Left lung (tissue), 14 donors: ENCODE data around the gene LNX2. TPM values are rescaled to one million over a fixed set of nuclear protein-coding genes. Genes with fewer than 3 reads are reported as not detected.

ENCODE experiments used
- ATAC-seq: fragments of 200-7000 bp; cut with Tn5 transposase; one replicate; pipeline ENCODE4 v1.9.1; 2020; ENCODE audit warnings: moderate library complexity
- DNase-seq, 4 donors: peaks; one replicate each; pipeline ENCODE4 v3.0.0-alpha.2; 2013 to 2020
- H3K27ac ChIP-seq, 2 donors: fragments of 200-600 bp; sonication (generic) in 1 of 2; one replicate each; pipeline versions ENCODE4 v1.5.0 to v1.8.0; 2020 to 2021
- H3K27me3 ChIP-seq, 2 donors: fragments of 200-600 bp; sonication (generic) in 1 of 2; one replicate each; pipeline versions ENCODE4 v1.5.0 to v1.8.0; 2020 to 2021
- H3K36me3 ChIP-seq, 2 donors: fragments of 200-600 bp; sonication (generic) in 1 of 2; one replicate each; pipeline versions ENCODE4 v1.5.0 to v1.8.0; 2020 to 2021
- H3K4me1 ChIP-seq, 2 donors: fragments of 200-600 bp; one replicate each; pipeline ENCODE4 v1.8.0; 2021
- H3K4me3 ChIP-seq, 2 donors: fragments of 200-600 bp; sonication (generic) in 1 of 2; one replicate each; pipeline versions ENCODE4 v1.5.0 to v1.8.0; 2020 to 2021; ENCODE audit warnings: mild to moderate bottlenecking in 1 of 2
- H3K9me3 ChIP-seq, 2 donors: fragments of 200-600 bp; sonication (generic) in 1 of 2; one replicate each; pipeline versions ENCODE4 v1.5.0 to v1.8.0; 2020 to 2021
- intact Hi-C, 2 donors: fragments of 100-400 bp; cut with DNase I; formaldehyde crosslinking; loops; one replicate each; pipeline versions ENCODE4 v1.11.2 to v1.14.2; 2022
- long read RNA-seq, 12 donors: library from polyadenylated mRNA in 2 of 12; unstranded in 2 of 12; transcript quantifications; one replicate each; pipeline ENCODE4 v2.0.0 and lab custom pipeline, GENCODE V29; 2019 to 2026
- polyA plus RNA-seq, 6 donors: library from polyadenylated mRNA; unstranded; fragments of 120-200 nt; gene quantifications; one replicate each; pipeline ENCODE4 v1.2.1, GENCODE V29; 2013; ENCODE audit not compliant: insufficient read length in 6 of 6
- total RNA-seq, 2 donors: library from RNA; stranded (reverse); fragmentation: NEBNext Ultra II Directional; extraction: Animal tissue kit (Norgen Biotek cat#: 25700); gene quantifications; one replicate each; pipeline ENCODE4 v1.2.1, GENCODE V29; 2021
- TF ChIP-seq, protein P1 (sequence below), 2 donors: fragments of 200-600 bp; sonication (generic) in 1 of 2; IDR thresholded peaks; one replicate each; pipeline versions ENCODE4 v1.5.0 to v1.8.0; 2021; ENCODE audit warnings: antibody characterized with exemption in 2 of 2
- donor health status: DM: no; HTN: yes; CAD: no.
- donor health status: DM: no; HTN: no; CAD: no.

The LNX2 gene
- 10 to 100 TPM; 24.8 to 25.9 TPM for total RNA-seq
- 10 to 100 TPM; 16.0 to 18.1 (median 17.0) TPM for polyA plus RNA-seq
- long read RNA-seq, donor 1, full-length matches to known transcripts = 1 of 357 reads
- long read RNA-seq, donor 1, partial matches to known transcripts = 263 of 357 reads
- long read RNA-seq, donor 1, other reads (novel, unspliced or antisense) = 93 of 357 reads
- long read RNA-seq, donor 2, full-length matches to known transcripts = 4 of 4 reads
- long read RNA-seq, donor 2, partial matches to known transcripts = 0 of 4 reads
- long read RNA-seq, donor 2, other reads (novel, unspliced or antisense) = 0 of 4 reads
- long read RNA-seq, donor 3, full-length matches to known transcripts = 2 of 63 reads
- long read RNA-seq, donor 3, partial matches to known transcripts = 0 of 63 reads
- long read RNA-seq, donor 3, other reads (novel, unspliced or antisense) = 61 of 63 reads
- long read RNA-seq, donor 4, partial matches to known transcripts = 1 of 2 reads
- long read RNA-seq, donor 4, other reads (novel, unspliced or antisense) = 1 of 2 reads
- long read RNA-seq, donor 5, full-length matches to known transcripts = 4 of 199 reads
- long read RNA-seq, donor 5, partial matches to known transcripts = 195 of 199 reads
- long read RNA-seq, donor 5, other reads (novel, unspliced or antisense) = 0 of 199 reads
- long read RNA-seq, donor 6, full-length matches to known transcripts = 3 of 236 reads
- long read RNA-seq, donor 6, partial matches to known transcripts = 225 of 236 reads
- long read RNA-seq, donor 6, other reads (novel, unspliced or antisense) = 8 of 236 reads
- long read RNA-seq, donor 7, partial matches to known transcripts = 199 of 208 reads
- long read RNA-seq, donor 7, other reads (novel, unspliced or antisense) = 9 of 208 reads
- long read RNA-seq, donor 8, full-length matches to known transcripts = 2 of 8 reads
- long read RNA-seq, donor 8, partial matches to known transcripts = 6 of 8 reads
- long read RNA-seq, donor 8, other reads (novel, unspliced or antisense) = 0 of 8 reads
- long read RNA-seq, donor 9 = 0 reads
- long read RNA-seq, donor 10, partial matches to known transcripts = 2 of 2 reads
- long read RNA-seq, donor 10, other reads (novel, unspliced or antisense) = 0 of 2 reads
- long read RNA-seq, donor 11 = 0 reads
- long read RNA-seq, donor 12, full-length matches to known transcripts = 2 of 18 reads
- long read RNA-seq, donor 12, partial matches to known transcripts = 16 of 18 reads
- long read RNA-seq, donor 12, other reads (novel, unspliced or antisense) = 0 of 18 reads

DNA sequence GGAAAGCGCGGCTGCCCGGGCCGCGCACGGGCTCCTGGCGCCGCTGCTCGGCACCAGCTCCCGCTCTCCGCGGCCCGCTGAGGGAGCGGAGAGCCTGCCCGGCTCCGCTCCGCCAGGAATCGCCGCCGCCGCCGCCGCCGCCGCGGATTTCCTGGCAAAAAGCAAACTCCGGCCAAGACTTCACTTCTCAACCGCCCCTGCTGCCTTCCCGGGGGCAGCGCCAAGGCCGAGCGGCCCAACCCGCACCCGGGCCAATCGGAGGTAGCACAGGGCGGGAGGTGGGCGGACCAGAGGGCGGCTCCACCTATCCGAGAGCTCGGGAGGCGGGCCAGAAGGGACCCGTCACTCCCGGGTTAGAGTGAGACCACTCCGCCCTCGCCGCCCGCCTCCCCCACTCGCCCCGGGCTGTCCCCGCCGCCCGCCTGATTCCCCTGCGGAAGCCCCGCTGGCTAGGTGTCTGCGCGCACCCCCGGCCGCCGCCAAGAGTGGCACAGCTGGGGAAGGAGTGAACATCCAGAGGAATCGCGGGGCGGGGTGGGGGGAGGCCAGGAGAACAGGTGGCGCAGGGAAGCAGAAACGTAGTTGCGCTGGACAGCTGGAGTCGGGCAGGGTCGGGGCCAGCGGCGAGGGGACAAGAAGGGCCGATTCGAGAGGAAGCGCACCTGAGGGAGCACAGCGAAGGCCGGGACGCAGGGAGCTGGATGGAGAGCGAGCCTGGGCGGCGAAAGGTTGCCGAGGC lies at the start of gene LNX2:
LNX2 (minus strand) TSS at position 153 of the 739 bp plus-strand sequence. CDS start 38,826 bp downstream, outside the sequence.
- intact Hi-C loops = no loop called here
- Histone ChIP-seq H3K27ac (peak within 1 kb of the TSS; percentile 93), H3K4me1 (peaks cover 11 to 58% of the 10 kb centered on the region in 2 donors), H3K4me3 (peak within 1 kb of the TSS; percentile 90 to 94), H3K27me3 (no peaks in the 10 kb centered on the region), H3K9me3 (no peaks in the 10 kb centered on the region), H3K36me3 (peaks cover 0 to 12% of the 10 kb centered on the region in 2 donors)
- DNase-seq = peak; percentile 96 to 98 (median 98)
- TF ChIP-seq, protein P1, sequence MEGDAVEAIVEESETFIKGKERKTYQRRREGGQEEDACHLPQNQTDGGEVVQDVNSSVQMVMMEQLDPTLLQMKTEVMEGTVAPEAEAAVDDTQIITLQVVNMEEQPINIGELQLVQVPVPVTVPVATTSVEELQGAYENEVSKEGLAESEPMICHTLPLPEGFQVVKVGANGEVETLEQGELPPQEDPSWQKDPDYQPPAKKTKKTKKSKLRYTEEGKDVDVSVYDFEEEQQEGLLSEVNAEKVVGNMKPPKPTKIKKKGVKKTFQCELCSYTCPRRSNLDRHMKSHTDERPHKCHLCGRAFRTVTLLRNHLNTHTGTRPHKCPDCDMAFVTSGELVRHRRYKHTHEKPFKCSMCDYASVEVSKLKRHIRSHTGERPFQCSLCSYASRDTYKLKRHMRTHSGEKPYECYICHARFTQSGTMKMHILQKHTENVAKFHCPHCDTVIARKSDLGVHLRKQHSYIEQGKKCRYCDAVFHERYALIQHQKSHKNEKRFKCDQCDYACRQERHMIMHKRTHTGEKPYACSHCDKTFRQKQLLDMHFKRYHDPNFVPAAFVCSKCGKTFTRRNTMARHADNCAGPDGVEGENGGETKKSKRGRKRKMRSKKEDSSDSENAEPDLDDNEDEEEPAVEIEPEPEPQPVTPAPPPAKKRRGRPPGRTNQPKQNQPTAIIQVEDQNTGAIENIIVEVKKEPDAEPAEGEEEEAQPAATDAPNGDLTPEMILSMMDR (IDR thresholded peaks at IDR 0.05) = no peak
- ATAC-seq = peak; percentile 87

DNA sequence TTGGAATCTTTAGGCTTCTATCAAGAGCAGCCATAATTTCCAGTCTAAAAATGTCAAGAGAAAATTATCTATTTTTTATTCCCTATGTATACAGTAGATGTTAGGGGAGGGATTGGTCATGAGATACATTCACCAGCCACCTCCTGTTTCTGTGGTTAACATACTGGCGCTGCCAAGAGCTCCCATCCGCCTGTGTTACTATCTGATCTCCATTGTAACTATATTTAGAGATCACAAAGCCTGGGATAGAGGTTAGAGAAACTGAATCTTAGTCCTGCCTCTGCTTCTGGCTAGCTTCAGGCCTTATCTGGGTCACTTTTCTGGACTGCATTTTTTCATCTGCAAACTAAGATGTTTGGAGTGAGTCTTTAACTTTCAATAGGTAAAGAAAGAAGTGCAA lies 47.6 kb upstream of the LNX2 start:
- no peak overlapping the region for H3K27ac ChIP-seq
- ATAC-seq (no peak), DNase-seq (no peak)
- TF ChIP-seq, protein P1 (IDR thresholded peaks at IDR 0.05) = no peak
- H3K9me3 ChIP-seq = peaks cover 0 to 6% of the 10 kb centered on the region in 2 donors
- H3K27me3 ChIP-seq = no peaks in the 10 kb centered on the region
- H3K4me1 ChIP-seq = no peaks in the 10 kb centered on the region
- intact Hi-C loops = no loop called here
- H3K36me3 ChIP-seq = peaks cover 0 to 16% of the 10 kb centered on the region in 2 donors
- no peak overlapping the region for H3K4me3 ChIP-seq

- Histone ChIP-seq H3K27ac (no peak overlapping the region), H3K36me3 (peaks cover 0 to 16% of the 10 kb centered on the region in 2 donors), H3K27me3 (no peaks in the 10 kb centered on the region), H3K4me3 (no peak overlapping the region), H3K9me3 (peaks cover 0 to 2% of the 10 kb centered on the region in 2 donors), H3K4me1 (no peaks in the 10 kb centered on the region)
- ATAC-seq (no peak), DNase-seq (no peak)
- TF ChIP-seq, protein P1 (IDR thresholded peaks at IDR 0.05) = no peak
- intact Hi-C loops = no loop called here
These were observed 46.6 kb upstream of the LNX2 start for GRCh38 chr13:27666951-27667350.

DNA sequence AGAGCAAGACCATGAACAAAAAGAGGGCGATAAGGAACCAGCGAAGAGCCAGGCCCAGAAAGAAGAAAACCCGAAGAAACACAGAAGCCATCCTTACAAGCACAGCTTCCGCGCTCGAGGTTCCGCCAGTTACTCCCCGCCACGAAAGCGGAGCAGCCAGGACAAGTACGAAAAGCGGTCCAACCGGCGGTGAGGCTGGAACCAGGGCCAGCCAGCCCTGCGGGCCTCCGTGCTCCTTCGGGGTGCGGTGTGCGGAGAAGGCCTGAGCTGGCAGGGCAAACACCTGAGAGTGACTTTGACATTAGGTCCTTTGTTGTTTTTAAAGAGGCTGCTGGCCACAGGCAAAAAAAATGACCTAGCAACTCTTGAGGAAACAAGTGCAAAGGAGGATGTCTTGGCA lies 45.4 kb upstream of the LNX2 start:
- Histone ChIP-seq H3K27me3 (no peaks in the 10 kb centered on the region), H3K4me1 (no peaks in the 10 kb centered on the region), H3K27ac (no peak overlapping the region), H3K9me3 (no peaks in the 10 kb centered on the region), H3K4me3 (no peak overlapping the region), H3K36me3 (peaks cover 0 to 16% of the 10 kb centered on the region in 2 donors)
- intact Hi-C loops = no loop called here
- ATAC-seq (no peak), DNase-seq (peak in 1 of 4 donors; percentile 69)
- TF ChIP-seq, protein P1 (IDR thresholded peaks at IDR 0.05) = no peak
